NCI-H2029 treated with DMSO at 0.1 percent for 48 hours (cell line): ENCODE results near the gene HMGCR.
"Not testable (repeated sequence)": the region's sequence is repeated elsewhere in the genome, so short reads cannot be mapped to it uniquely, and the experiment has no call there.

Experiments
- DNase-seq: peaks from one replicate; lab custom pipeline; 2025; lab: John Stamatoyannopoulos, UW

Gene HMGCR

DNA sequence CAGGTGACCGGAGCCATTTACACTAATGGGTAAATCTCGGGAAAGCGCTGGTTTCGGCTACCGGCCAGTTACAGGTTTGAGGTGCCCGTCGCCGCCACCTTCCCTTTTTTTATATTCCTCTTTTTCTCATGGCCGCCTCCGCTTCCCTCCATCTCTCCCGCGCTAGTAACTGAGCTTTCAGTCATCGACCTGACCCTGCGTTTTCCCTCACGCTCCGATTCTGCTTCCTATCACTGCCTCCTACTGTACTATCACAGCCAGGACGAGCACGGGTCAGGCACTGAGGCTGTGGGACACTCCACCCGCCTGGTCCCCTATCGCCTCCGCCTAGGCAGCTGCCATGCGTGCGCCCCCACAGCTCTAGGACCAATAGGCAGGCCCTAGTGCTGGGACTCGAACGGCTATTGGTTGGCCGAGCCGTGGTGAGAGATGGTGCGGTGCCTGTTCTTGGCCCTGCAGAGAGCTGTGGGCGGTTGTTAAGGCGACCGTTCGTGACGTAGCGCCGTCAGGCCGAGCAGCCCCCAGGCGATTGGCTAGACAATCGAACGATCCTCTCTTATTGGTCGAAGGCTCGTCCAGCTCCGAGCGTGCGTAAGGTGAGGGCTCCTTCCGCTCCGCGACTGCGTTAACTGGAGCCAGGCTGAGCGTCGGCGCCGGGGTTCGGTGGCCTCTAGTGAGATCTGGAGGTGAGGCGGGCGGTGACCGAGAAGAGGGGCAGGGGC is at the start of gene HMGCR:
TSS of gene HMGCR (plus strand) at position 606 of the 722 bp plus-strand sequence. CDS start 5,386 bp downstream, outside the sequence.
- DNase-seq, result peak; percentile 95

DNA sequence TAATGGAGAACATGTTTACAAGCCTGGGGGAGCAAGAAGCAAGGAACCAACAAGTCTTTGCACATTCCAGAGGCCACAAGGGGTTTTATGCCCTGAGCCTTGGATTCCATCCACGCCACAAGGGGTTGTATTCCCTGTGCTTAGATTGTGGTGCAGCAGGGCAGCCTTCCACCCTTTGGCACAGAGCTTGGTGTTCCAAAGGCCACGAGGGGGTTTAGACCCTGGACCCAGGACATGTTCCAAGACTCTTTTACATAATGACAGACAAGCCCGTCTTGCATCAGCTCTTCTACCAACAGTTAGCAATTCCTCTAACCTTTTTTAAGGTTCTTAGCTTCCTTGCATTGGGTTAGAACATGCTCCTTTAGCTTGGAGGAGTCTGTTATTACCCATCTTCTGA is 45.2 kb upstream of the HMGCR start:
- DNase-seq, result not testable (repeated sequence)

DNA sequence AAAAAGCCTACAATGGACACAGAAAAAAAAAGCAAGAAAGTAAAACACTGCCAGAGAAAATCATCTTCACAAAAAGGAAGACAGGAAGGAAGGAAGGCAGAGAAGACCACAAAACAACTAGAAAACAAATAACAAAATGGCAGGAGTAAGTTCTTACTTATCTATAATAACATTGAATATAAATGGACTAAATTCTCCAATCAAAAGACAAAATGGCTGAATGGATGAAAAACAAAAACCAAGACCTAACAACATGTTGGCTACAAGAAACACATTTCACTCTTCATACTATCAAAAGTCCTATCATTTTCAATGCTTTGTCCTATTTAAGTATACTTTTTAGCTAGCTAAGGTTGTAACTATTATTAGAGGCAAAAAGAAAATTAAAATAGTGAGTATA is 36.9 kb upstream of the HMGCR start:
- no peak for DNase-seq

DNA sequence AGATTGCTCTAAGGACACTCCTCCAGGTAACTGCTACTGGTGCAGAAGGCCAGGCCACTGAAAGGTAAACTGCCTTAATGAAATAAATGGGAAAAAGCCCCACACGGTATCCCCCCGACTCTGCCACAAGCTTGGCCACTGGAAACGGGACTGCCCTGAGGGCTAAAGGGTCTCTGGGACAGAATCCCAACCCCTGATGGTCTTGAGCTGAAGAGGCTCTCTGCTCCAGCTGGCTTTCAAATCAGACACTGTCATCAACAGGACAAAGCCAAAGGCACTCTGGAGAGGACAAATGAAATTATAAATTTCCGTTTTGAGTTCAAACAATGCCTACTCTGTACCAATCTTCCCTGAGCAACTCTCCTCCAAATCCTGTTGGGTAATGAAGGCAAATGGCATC is 33.6 kb upstream of the HMGCR start:
- DNase-seq, result no peak

DNA sequence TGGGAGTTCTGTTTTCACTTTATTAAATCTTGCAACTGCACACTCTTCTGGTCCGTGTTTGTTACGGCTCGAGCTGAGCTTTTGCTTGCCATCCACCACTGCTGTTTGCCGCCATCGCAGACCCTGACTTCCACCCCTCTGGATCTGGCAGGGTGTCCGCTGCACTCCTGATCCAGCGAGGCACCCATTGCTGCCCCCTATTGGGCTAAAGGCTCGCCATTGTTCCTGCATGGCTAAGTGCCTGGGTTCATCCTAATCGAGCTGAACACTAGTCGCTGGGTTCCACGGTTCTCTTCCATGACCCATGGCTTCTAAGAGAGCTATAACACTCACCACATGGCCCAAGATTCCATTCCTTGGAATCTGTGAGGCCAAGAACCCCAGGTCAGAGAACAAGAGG is 32.5 kb upstream of the HMGCR start:
- not testable (repeated sequence) for DNase-seq

DNA sequence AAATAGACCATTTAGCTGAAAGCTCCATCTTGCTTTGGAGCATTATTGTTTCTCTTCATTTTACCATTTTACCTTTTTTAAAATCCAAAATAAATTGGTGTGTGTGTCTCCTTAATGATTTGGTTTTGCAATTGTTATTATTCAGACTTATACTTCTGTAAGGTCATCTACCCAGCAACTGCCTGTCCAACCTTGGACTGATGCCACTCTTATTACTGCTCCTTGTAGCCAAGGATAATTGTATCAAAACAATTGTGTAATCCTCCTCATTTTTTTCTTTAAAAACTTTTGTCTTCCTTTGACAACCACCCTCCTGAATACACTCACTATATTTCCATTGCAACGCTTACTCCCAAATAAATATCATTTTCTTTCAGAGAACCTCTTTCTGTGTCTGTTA is 30.3 kb upstream of the HMGCR start:
- DNase-seq, result no peak

DNA sequence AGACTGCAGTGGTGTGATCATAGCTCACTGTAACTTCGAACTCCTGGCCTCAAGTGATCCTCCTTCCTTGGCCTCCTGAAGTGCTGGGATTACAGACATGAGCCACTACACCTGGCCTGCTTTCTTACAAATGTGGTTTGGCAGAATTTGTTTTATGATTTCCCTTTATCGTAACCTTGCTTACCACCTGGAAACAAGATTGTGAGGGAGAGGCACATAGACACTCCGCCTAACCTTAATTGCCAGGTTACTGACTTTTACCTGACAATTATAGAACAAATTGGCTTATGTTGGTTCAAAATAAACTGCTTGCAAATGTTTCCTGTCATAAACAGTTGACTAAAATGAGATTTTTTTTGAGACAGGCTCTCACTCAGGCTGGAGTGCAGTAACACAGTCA is 26.8 kb upstream of the HMGCR start:
- DNase-seq, result no peak

DNA sequence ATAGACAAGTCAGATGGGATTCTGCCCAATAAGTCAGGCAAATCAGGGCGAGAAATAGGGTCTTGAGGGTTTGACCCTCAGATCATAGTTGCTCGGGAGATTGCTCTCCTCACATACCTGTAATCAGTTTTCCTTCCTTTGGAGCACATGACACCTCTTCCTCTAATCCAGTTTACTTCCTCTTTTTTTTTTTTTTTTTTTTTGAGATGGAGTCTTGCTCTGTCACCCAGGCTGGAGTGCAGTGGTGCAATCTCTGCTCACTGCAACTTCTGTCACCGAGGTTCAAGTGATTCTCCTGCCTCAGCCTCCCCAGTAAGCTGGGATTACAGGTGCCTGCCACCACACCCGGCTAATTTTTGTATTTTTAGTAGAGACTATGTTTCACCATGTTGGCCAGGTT is 17.9 kb upstream of the HMGCR start:
- DNase-seq, result not testable (repeated sequence)

DNA sequence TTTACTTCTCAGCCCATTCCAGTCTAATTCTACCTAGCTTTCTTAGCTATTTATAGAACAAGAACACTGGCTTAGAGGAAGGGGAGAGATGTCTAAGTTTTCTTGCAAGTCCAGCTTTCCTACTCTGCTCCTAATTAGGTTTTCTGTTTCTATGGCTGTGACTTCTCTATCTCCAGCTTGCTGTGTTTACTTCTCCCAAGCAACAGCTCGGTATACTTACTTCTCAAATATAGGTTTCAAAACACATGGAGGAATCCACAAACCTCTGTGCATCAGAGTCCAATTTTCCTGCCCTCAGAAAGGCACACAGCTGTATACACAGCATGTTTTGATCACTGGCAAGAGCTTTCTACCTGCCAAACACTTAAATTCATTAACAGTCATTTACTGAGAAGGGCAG is 17.4 kb upstream of the HMGCR start:
- no peak for DNase-seq

DNA sequence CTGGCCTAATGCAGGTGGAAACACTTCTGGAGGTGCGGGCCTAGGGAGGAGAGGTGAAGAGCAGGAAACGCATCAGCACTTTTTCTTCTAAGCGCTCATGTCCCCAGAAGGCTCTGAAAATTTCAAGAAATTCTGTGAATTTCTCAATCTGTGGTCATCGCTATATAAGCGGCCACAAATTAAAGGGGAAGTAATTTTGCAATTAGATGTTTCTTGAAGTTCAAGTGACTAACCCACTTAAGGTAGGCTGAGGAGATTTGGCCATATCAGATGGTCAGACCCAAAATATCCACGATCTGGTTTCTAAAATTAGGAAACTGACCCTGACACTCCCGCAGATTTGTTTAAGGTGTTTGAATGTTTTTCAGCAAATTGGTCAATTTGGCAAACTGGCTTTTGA is 16.6 kb upstream of the HMGCR start:
- DNase-seq, result no peak

DNA sequence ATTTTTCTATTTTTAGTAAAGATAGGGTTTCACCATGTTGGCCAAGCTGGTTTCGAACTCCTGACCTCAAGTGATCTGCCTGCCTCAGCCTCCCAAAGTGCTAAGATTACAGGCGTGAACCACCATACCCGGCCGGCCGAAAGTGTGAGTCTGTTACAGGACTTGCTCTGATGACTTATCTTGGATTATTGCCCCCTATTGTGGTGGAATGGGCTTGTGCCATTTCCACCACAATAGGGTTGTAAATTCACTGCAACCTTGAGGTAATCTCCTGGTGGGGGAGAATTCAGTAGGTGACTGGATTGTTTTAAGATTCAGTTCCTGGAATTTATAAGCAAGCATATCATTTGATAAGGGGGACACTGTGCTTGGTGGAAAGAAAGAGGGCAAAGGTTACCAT is 15.0 kb upstream of the HMGCR start:
- no peak for DNase-seq

DNA sequence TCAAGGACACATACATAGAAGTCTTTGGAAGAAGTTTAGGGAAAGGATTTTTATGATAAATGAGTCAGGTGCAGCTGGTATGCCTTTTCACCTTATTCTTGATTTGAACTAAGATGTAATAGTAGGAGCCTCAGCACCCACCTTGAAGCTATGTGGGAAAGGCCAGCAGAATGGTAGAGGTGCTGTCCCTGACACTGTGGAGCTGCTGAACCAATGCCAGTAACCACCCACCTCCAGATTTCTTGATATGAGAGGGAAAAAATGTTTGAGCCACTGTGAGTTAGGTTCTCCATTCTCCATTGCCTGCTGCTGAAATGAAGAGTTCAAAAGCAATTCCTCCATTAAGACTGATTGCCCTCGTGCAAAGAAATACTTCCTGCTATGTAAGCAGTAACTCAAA is 12.2 kb upstream of the HMGCR start:
- no peak for DNase-seq

DNA sequence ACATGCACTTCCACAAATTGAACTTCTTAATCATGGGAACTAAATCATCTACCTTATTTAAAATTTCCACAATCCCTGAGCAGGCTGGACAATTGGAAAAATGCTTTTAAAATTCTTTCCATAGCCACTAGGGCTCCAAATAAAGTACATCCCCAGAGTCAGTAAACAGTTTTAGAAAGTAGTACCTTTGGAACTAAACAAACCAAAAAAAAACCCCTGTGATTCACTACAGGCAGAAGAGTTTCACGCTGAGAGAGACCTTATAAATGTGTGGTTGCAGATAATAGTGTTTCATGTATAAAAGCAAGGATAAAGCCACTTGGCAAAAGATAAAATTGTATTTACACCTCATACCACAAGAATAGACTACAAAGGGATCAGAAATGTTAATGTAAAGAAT is 11.8 kb upstream of the HMGCR start:
- no peak for DNase-seq

DNA sequence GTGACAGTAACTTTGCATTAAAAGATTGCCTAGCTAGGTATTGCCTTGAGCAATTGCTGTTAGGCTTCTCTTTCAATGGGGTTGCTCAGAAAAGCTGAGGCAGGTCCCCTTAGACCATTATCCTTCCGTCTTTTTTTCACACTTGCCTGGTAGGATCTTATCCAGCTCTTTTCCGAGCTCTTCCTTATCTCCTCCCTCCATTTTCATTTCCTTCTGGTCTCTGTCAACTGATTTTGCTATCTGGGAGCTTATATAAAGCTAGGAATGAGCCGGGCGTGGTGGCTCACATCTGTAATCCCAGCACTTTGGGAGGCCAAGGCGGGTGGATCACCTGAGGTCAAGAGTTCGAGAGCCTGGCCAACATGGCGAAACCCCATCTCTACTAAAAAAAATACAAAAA is 6.6 kb upstream of the HMGCR start:
- DNase-seq, result no peak

DNA sequence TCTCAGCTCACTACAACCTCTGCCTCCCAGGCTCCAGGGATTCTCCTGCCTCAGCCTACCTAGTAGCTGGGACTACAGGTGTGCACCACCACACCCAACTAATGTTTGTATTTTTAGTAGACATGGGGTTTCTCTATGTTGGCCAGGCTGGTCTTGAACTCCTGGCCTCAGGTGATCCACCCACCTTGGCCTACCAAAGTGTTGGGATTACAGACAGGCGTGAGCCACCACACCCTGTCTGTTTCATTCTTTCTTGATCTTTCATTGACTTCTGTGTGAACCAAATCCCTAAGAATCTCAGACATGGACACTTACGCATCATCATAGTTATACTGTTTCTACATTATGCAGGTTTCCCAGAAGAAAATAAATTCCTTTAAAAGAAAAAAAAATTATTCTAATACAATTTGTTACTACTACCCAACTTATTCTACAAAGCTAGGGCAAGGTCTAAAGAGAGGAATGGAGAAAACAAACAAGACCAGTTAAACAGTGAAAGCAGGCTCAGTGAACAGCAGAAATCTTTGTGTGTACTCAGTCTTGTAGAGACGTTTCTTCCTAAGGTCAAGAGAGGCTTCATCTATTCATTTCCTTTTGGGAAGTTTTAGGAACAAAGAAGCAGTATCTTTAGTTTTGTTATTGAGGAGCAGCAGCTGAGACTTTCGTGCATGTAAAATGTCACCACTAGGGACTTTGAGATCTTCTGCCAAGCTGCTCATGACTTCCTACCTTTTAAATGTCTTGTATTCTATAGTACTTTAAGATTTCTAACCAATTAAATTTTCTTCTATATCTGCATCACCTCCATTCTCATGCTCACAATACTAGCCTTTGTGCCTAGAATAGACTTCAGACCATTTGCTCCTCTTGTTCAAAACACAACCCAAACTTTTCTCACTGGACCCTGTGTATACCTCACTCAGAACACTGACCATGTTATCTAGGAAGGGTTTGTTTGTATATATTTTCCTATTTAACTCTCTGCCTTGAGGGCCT is 5.6 kb upstream of the HMGCR start:
- DNase-seq, result no peak

DNA sequence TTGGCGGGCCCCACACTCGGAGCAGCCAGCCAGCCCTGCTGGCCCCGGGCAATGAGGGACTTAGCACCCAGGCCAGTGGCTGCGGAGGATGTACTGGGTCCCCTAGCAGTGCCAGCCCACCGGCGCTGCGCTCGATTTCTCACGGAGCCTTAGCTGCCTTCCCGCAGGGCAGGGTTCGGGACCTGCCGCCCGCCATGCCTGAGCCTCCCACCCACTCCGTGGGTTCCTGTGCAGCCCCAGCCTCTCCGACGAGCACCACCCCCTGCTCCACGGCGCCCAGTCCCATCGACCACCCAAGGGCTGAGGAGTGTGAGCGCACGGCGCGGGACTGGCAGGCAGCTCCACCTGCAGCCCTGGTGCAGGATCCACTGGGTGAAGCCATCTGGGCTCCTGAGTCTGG is 3.3 kb upstream of the HMGCR start:
- DNase-seq, result not testable (repeated sequence)

DNA sequence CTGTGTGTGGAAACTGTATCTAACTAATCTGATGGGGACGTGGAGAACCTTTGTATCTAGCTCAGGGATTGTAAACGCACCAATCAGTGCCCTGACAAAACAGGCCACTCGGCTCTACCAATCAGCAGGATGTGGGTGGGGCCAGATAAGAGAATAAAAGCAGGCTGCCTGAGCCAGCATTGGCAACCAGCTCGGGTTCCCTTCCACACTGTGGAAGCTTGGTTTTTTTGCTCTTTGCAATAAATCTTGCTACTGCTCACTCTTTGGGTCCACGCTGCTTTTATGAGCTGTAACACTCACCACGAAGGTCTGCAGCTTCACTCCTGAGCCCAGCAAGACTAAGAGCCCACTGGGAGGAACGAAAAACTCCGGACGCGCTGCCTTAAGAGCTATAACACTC is 2.6 kb upstream of the HMGCR start:
- DNase-seq, result not testable (repeated sequence)

DNA sequence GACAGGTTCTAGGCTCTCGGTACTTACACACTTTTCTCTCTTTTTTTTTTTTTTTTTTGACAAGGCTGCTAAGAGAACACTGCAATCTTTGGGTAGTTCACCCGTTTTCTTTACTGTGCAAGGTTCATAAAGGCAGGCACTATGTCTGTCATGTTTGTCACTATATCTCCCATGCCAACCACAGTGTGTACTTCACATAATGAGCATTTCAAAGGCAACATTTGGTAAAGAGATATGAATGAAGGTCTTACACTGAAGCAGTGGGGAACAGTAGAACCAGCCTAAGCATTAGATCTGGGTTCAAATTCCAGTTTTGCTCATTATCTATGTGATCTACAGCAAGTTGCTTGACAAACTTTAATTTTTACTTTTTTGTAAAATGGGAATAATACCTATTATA is 1.5 kb upstream of the HMGCR start:
- DNase-seq, result no peak

DNA sequence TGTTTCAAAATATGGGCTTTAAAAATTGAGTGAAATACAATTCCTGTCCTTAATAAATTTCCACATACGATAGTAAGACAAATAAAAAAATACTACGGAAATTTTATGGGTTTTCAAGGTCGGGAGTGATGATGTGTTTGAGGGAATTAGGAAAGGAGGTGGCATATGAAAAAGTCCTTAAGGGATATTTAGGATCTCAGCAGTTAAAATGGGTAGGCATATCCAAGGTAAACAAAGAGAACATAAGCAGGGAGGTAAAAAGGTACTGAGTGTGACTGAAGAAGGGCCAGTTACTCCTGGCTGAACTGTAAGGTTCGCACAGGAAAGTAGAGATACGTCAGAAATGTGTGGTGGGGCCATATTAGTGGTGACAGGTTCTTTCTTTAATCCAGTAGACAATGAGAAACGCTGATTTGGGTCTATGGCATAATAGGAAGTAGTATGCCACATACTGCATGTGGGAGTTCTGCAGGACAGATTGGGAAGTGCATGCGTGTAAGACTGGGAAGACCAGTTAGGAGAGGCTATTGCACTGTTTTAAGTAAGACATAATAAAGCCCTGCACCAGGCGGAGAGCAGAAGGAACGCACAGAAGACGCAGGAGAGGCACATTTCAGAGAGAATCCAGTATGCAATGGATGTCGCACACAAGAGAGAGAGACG is 937 bp upstream of the HMGCR start:
- peak; percentile 80 for DNase-seq

DNA sequence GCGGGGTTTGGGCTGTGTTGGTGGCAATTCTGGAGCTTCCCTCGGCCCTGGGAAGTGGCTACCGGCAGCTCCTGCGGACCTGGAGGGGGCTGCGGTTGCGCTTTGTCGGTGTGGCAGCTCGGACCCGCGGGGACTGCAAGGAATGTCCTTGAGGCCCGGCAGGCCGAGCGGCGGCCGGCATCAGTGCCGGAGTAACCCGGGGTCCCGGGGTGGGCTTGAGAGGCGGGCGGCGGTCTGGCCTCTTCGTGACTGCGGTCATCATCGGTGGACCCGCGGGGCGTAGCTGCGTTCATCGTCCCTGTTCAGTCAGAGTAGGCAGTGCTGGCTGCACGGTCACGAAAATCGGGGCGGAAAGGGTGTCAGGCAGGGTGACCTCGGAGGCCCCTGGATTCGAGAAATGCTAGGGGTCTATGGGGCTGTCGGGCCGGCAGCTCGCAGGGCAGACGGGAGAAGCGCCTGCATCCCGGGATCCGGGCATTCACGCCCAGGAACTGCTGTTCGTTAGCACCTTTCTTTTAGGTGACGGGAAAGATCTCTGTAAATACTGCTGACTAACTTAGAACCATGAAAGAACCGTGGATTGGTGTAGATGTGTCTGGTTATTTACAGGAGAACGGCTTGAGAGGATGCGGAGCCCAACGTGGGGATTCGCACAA is 474 bp downstream of the HMGCR start:
- DNase-seq, result no peak

DNA sequence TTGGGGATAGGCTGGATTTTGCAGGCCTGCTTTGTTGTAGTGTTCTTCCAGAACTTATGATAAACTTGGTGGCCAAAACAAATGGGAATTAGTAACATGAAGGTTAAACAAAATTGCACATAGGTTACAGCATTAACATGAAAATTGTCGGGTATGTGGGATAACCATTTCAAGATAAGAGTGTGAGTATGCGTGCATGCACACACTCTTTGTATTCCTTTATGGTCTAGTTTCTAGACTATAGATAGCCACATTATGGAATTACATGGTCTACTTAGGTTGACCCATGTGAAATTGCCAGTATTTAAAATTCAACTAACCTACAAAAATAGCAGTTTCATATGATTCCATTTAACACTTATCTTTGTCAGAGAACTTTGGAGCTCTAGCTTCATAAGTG is 1.4 kb downstream of the HMGCR start:
- DNase-seq, result no peak
